ENCODE measurements around the gene FGD6.
"Not testable (repeated sequence)": the region's sequence is repeated elsewhere in the genome, so short reads cannot be mapped to it uniquely, and the experiment has no call there.

The FGD6 gene

GRCh38 chr12:95234187-95234586 lies 16.9 kb upstream of the FGD6 start:
- not testable (repeated sequence) for DNase-seq (ENCODE audit: low read depth)

GRCh38 chr12:95231190-95231589 lies 13.9 kb upstream of the FGD6 start:
- DNase-seq (ENCODE audit: low read depth): no peak

GRCh38 chr12:95230313-95230712 lies 13.0 kb upstream of the FGD6 start:
- DNase-seq (ENCODE audit: low read depth): no peak

- DNase-seq (ENCODE audit: low read depth): no peak
Measured at GRCh38 chr12:95229636-95230035, 12.4 kb upstream of the FGD6 start.

- no peak for DNase-seq (ENCODE audit: low read depth)
Measured at GRCh38 chr12:95228617-95229016, 11.3 kb upstream of the FGD6 start.

GRCh38 chr12:95227818-95228356 lies 10.6 kb upstream of the FGD6 start:
- no peak for DNase-seq (ENCODE audit: low read depth)

- DNase-seq (ENCODE audit: low read depth): no peak
Measured at GRCh38 chr12:95225645-95226212, 8.5 kb upstream of the FGD6 start.

- no peak for DNase-seq (ENCODE audit: low read depth)
Measured at GRCh38 chr12:95224202-95225170, 7.2 kb upstream of the FGD6 start.

- DNase-seq (ENCODE audit: low read depth): no peak
Measured at GRCh38 chr12:95220726-95221125, 3.5 kb upstream of the FGD6 start.

GRCh38 chr12:95220190-95220589 lies 2.9 kb upstream of the FGD6 start:
- no peak for DNase-seq (ENCODE audit: low read depth)

- DNase-seq (ENCODE audit: low read depth): peak; percentile 29
Measured at GRCh38 chr12:95218150-95219133, 1.2 kb upstream of the FGD6 start.

- no peak for DNase-seq (ENCODE audit: low read depth)
Measured at GRCh38 chr12:95216711-95217376, 423 bp downstream of the FGD6 start.

- no peak for DNase-seq (ENCODE audit: low read depth)
Measured at GRCh38 chr12:95215949-95216348, 1.3 kb downstream of the FGD6 start.

- DNase-seq (ENCODE audit: low read depth): no peak
Measured at GRCh38 chr12:95214466-95214865, 2.8 kb downstream of the FGD6 start.

GRCh38 chr12:95213928-95214327 lies 3.3 kb downstream of the FGD6 start:
- DNase-seq (ENCODE audit: low read depth): no peak

GRCh38 chr12:95213119-95213518 lies 4.1 kb downstream of the FGD6 start:
- no peak for DNase-seq (ENCODE audit: low read depth)

- DNase-seq (ENCODE audit: low read depth): no peak
Measured at GRCh38 chr12:95212586-95212985, 4.7 kb downstream of the FGD6 start.

GRCh38 chr12:95208678-95209077 lies 8.6 kb downstream of the FGD6 start:
- no peak for DNase-seq (ENCODE audit: low read depth)

- no peak for DNase-seq (ENCODE audit: low read depth)
Measured at GRCh38 chr12:95207407-95207806, 9.9 kb downstream of the FGD6 start.

- no peak for DNase-seq (ENCODE audit: low read depth)
Measured at GRCh38 chr12:95206916-95207315, 10.4 kb downstream of the FGD6 start.

GRCh38 chr12:95205685-95206084 lies 11.6 kb downstream of the FGD6 start:
- DNase-seq (ENCODE audit: low read depth): no peak

Measured in activated T-cell treated with anti-CD3 and anti-CD28 coated beads for 24 hours (primary cell).